22Rv1 (cell line): ENCODE measurements around the gene PHACTR4.

Experiments
- CTCF ChIP-seq: fragments of 450-650 bp; IDR thresholded peaks from 2 replicates; pipeline ENCODE4 v1.5.1; 2017; ENCODE audit warnings: mild to moderate bottlenecking
- ZFX ChIP-seq: fragments of 450-650 bp; IDR thresholded peaks from 2 replicates; pipeline ENCODE4 v1.6.1; 2017; ENCODE audit warnings: antibody characterized with exemption, borderline replicate concordance

- TF ChIP-seq CTCF (no peak), ZFX (no peak)
Observed at GRCh38 chr1:28456078-28456477, 86.5 kb downstream of the PHACTR4 start.
